ENCODE measurements around the gene NID1.
"Not testable (repeated sequence)": the region's sequence is repeated elsewhere in the genome, so short reads cannot be mapped to it uniquely, and the experiment has no call there.

Gene NID1

GRCh38 chr1:236101233-236102200 lies 36.6 kb upstream of the NID1 start:
- POLR2A ChIA-PET: no interaction called here
- no peak for TF ChIP-seq CTCF (IDR thresholded peaks at IDR 0.05; ENCODE audit: control extremely low read depth, extremely low read depth, low read depth, missing control alignments)
- DNase-seq (ENCODE audit: extremely low spot score): no peak
- CTCF ChIA-PET: no interaction called here

DNA sequence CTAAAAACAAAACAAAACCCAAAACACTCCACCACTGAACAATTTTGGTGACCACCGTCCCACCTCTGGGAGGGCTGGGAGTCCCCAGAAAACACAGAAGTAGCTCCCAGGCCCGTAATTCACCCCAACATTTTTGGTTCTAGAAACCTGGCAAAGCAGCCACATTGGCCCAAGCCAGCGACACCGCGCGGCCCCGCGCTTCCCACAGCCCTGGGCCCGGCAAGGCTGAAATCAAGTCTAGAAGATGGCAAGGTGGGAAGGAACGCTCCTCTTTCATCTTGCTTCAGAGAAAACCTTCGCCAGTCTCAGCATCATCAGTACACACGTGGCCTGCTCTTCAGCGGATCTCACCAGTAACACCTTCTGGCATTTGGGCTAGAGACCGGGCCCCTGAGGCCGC lies 35.9 kb upstream of the NID1 start:
- CTCF ChIA-PET: interaction anchor here (1.6 kb wide), 1 partner anchor 390 kb away, joined by 3 read pairs; no protein-coding TSS in a partner anchor
- DNase-seq (ENCODE audit: extremely low spot score): no peak
- POLR2A ChIA-PET: no interaction called here
- TF ChIP-seq CTCF (IDR thresholded peaks at IDR 0.05; ENCODE audit: control extremely low read depth, extremely low read depth, low read depth, missing control alignments): no peak

GRCh38 chr1:236099355-236099974 lies 34.6 kb upstream of the NID1 start:
- ChIA-PET POLR2A (no interaction called here), CTCF (interaction anchor here (0.8 to 1.6 kb wide), 6 partner anchors 9 to 1287 kb away, joined by 3 to 4 read pairs (median 3); no protein-coding TSS in a partner anchor)
- no peak for DNase-seq (ENCODE audit: extremely low spot score)
- no peak for TF ChIP-seq CTCF (IDR thresholded peaks at IDR 0.05; ENCODE audit: control extremely low read depth, extremely low read depth, low read depth, missing control alignments)

DNA sequence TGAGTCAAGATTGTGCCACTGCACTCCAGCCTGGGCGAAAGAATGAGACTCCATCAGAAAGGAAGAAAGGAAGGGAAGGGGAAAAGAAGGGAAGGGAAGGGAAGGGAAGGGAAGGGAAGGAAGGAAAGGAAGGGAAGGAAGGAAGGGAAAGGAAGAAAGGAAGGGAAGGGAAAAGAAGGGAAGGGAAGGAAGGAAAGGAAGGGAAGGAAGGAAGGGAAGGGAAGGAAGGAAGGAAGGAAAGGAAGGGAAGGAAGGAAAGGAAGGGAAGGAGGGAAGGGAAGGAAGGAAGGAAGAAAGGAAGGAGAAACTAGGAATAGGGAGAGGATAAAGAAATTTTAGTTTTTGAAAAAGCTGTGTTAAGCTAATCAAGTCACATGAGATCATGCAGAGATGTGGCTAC lies 33.4 kb upstream of the NID1 start:
- POLR2A ChIA-PET: no interaction called here
- CTCF ChIA-PET: no interaction called here

DNA sequence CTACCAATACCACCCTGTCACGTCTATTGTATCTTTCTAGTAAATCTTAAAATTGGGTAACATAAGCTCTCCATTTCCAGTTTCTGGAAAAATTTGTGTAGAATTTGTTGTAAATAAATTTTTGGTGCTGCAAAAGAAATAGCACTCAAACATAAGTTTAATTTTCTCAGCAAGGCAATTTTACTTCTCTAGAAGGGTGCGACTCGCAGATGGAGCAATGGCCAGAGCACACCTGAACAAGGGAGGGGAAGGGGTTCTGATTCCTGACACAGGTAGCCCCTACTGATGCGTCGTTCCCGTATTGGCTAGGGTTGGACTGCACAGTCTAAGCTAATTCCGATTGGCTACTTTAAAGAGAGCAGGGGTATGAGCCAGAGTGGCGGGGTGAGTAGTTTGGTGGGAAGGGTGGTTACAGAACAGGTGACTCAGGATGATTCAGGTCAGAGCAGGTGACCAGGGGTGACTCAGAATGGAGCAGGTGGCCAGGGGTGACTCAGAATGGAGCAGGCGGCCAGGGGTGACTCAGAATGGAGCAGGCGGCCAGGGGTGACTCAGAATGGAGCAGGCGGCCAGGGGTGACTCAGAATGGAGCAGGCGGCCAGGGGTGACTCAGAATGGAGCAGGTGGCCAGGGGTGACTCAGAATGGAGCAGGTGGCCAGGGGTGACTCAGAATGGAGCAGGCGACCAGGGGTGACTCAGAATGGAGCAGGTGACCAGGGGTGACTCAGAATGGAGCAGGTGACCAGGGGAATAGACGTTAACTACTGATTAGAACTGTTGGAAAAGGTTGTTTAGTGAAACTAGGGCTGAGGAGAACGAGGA lies 32.0 kb upstream of the NID1 start:
- POLR2A ChIA-PET; DNase-seq (ENCODE audit: extremely low spot score): not testable (repeated sequence)
- CTCF ChIA-PET: interaction anchor here (1.5 kb wide), 1 partner anchor 45 kb away, joined by 3 read pairs; no protein-coding TSS in a partner anchor

More for the DNA sequence above, 33.4 kb upstream of the NID1 start:
- no peak for TF ChIP-seq CTCF (IDR thresholded peaks at IDR 0.05; ENCODE audit: control extremely low read depth, extremely low read depth, low read depth, missing control alignments)
- no peak for DNase-seq (ENCODE audit: extremely low spot score)

- ChIA-PET POLR2A (no interaction called here), CTCF (interaction anchor here (1.1 to 1.5 kb wide), 2 partner anchors 31 to 44 kb away, joined by 3 read pairs; no protein-coding TSS in a partner anchor)
- TF ChIP-seq CTCF (IDR thresholded peaks at IDR 0.05; ENCODE audit: control extremely low read depth, extremely low read depth, low read depth, missing control alignments): no peak
- DNase-seq (ENCODE audit: extremely low spot score): no peak
Measured at GRCh38 chr1:236095705-236096520, 31.0 kb upstream of the NID1 start.

Data from GM10248 (cell line).